HCT116 (cell line): ENCODE data around the gene TDRD12. TPM values are rescaled to one million over a fixed set of nuclear protein-coding genes. Genes with fewer than 3 reads are reported as not detected.

Experiments used
- ATAC-seq: fragments of 200-7000 bp; cut with Tn5 transposase; 2 replicates; pipeline ENCODE4 v1.9.1; 2020; ENCODE audit warnings: mild to moderate bottlenecking, moderate library complexity
- BruUV-seq: library from RNA; stranded (reverse); fragments of 400-500 nt; replicated peaks from 2 replicates; lab custom pipeline; 2021; lab: Mats Ljungman, UMichigan
- CTCF ChIA-PET: fragments of 300-600 bp; sonication (Branson Sonifier 250); formaldehyde crosslinking; loops from one replicate; lab custom pipeline; 2021; ENCODE audit warnings: antibody characterized with exemption; lab: Charles Lee
- POLR2A ChIA-PET: fragments of 300-600, 350-600 bp; sonication (Branson Sonifier 250); formaldehyde crosslinking; loops from one replicate; lab custom pipeline; 2021; ENCODE audit warnings: antibody characterized with exemption; lab: Charles Lee
- RAD21 ChIA-PET, 2 experiments: fragments of 300-600 bp; sonication (Branson Sonifier 250); formaldehyde crosslinking; loops; one replicate each; lab custom pipeline; 2023; ENCODE audit warnings: low total read pairs in 2 of 2; ENCODE audit not compliant: uncharacterized antibody in 2 of 2, unreplicated experiment in 2 of 2, low non-redundant PET in 1 of 2; lab: Charles Lee
- DNase-seq: peaks from one replicate; pipeline ENCODE4 v3.0.0-alpha.2; 2010; ENCODE audit warnings: low read depth, low spot score
- H2AFZ ChIP-seq: fragments of 200-600 bp; shearing (Covaris generic), sonication (generic); 2 replicates; pipeline ENCODE4 v1.6.1; 2017; ENCODE audit warnings: low read depth, mixed run types, mixed read lengths, antibody characterized with exemption, low read length; ENCODE audit not compliant: poor library complexity, severe bottlenecking
- H3K27ac ChIP-seq: 2 replicates; pipeline ENCODE4 v1.5.1; 2012; ENCODE audit warnings: low read depth, low read length
- H3K27me3 ChIP-seq: fragments of 200-600 bp; sonication (generic); 2 replicates; pipeline ENCODE4 v1.6.1; 2016; ENCODE audit warnings: mixed run types, low read length, mixed read lengths; ENCODE audit not compliant: insufficient read depth
- H3K36me3 ChIP-seq, 2 experiments: fragments of 200-500 bp in 1 of 2; fragments of 200-600 bp in 1 of 2; sonication (Bioruptor generic) in 1 of 2; sonication (generic) in 1 of 2; 2 replicates each; pipeline versions ENCODE4 v1.5.1 to v1.6.1; 2014 to 2016; ENCODE audit warnings: low read length in 2 of 2, inconsistent platforms in 1 of 2, mixed read lengths in 1 of 2, mixed run types in 1 of 2; ENCODE audit not compliant: insufficient read depth in 2 of 2, control insufficient read depth in 1 of 2
- H3K4me1 ChIP-seq, 2 experiments: fragments of 200-600 bp in 1 of 2; sonication (generic) in 1 of 2; 2 replicates each; pipeline versions ENCODE4 v1.5.1 to v1.6.1; 2012 to 2017; ENCODE audit warnings: low read length in 2 of 2, inconsistent platforms in 1 of 2, mild to moderate bottlenecking in 1 of 2, mixed read lengths in 1 of 2, mixed run types in 1 of 2, moderate library complexity in 1 of 2; ENCODE audit not compliant: insufficient read depth in 2 of 2, control insufficient read depth in 1 of 2
- H3K4me2 ChIP-seq: fragments of 200-600 bp; sonication (generic); 2 replicates; pipeline ENCODE4 v1.6.1; 2017; ENCODE audit warnings: mixed run types, low read length, mixed read lengths
- H3K4me3 ChIP-seq, 2 experiments: fragments of 200-600 bp in 1 of 2; sonication (generic) in 1 of 2; replicated peaks in 1 of 2; 2 replicates each; pipeline ENCODE4 v1.5.1; 2011 to 2016; ENCODE audit warnings: low read length in 2 of 2, control low read depth in 1 of 2, low read depth in 1 of 2, mild to moderate bottlenecking in 1 of 2, mixed read lengths in 1 of 2, mixed run types in 1 of 2
- H3K79me2 ChIP-seq: fragments of 200-600 bp; sonication (generic); 2 replicates; pipeline ENCODE4 v1.6.1; 2017; ENCODE audit warnings: mild to moderate bottlenecking, mixed run types, low read length, moderate library complexity, mixed read lengths; ENCODE audit not compliant: insufficient read depth
- H3K9ac ChIP-seq: fragments of 200-600 bp; sonication (generic); 2 replicates; pipeline ENCODE4 v1.6.1; 2016; ENCODE audit warnings: low read length, mixed read lengths
- H3K9me2 ChIP-seq: fragments of 200-600 bp; sonication (generic), shearing (Covaris generic); 2 replicates; pipeline ENCODE4 v1.6.1; 2017; ENCODE audit warnings: mixed run types, mild to moderate bottlenecking, moderate library complexity; ENCODE audit not compliant: insufficient read depth
- H3K9me3 ChIP-seq, 2 experiments: fragments of 200-500 bp in 1 of 2; fragments of 200-600 bp in 1 of 2; sonication (Bioruptor generic) in 1 of 2; sonication (generic) in 1 of 2; 2 replicates each; pipeline ENCODE4 v1.6.1; 2014 to 2017; ENCODE audit warnings: low read length in 2 of 2, mixed read lengths in 2 of 2, inconsistent platforms in 1 of 2, low read depth in 1 of 2, mild to moderate bottlenecking in 1 of 2, mixed run types in 1 of 2, moderate library complexity in 1 of 2; ENCODE audit not compliant: control insufficient read depth in 1 of 2, insufficient read depth in 1 of 2
- H4K20me1 ChIP-seq: fragments of 200-600 bp; sonication (generic), shearing (Covaris generic); 2 replicates; pipeline ENCODE4 v1.6.1; 2017; ENCODE audit warnings: mixed run types, mild to moderate bottlenecking, moderate library complexity; ENCODE audit not compliant: insufficient read depth
- ATF3 ChIP-seq: IDR thresholded peaks from 2 replicates; pipeline ENCODE4 v1.6.1; 2012
- CEBPB ChIP-seq: IDR thresholded peaks from 2 replicates; pipeline ENCODE4 v1.6.1; 2012; ENCODE audit warnings: low read depth
- CTCF ChIP-seq, 3 experiments: fragments of 200-600 bp in 1 of 3; sonication (generic) in 1 of 3; IDR thresholded peaks in 2 of 3; conservative IDR thresholded peaks in 1 of 3; 2 replicates each; pipeline ENCODE4 v1.5.1; 2012 to 2017; ENCODE audit warnings: low read depth in 2 of 3, low read length in 2 of 3, antibody characterized with exemption in 1 of 3, borderline replicate concordance in 1 of 3, control low read depth in 1 of 3, mild to moderate bottlenecking in 1 of 3, mixed read lengths in 1 of 3, mixed run types in 1 of 3, moderate library complexity in 1 of 3; ENCODE audit not compliant: insufficient read depth in 1 of 3
- EZH2 ChIP-seq: fragments of 200-600 bp; sonication (generic); IDR thresholded peaks from 2 replicates; pipeline ENCODE4 v1.6.1; 2017; ENCODE audit warnings: antibody characterized with exemption, mixed run types
- EZH2phosphoT487 ChIP-seq: fragments of 200-600 bp; IDR thresholded peaks from 2 replicates; pipeline ENCODE4 v1.6.1; 2018; ENCODE audit warnings: antibody characterized with exemption, borderline replicate concordance
- FOSL1 ChIP-seq: IDR thresholded peaks from 2 replicates; pipeline ENCODE4 v1.6.1; 2012; ENCODE audit warnings: low read depth
- JUND ChIP-seq: IDR thresholded peaks from 2 replicates; pipeline ENCODE4 v1.6.1; 2012
- POLR2A ChIP-seq: IDR thresholded peaks from 2 replicates; pipeline ENCODE4 v1.7.0; 2011; ENCODE audit warnings: borderline replicate concordance; ENCODE audit not compliant: insufficient read depth, insufficient read length; ENCODE audit errors: extremely low read depth
- RAD21 ChIP-seq: IDR thresholded peaks from 2 replicates; pipeline ENCODE4 v1.6.1; 2012; ENCODE audit warnings: low read depth, mild to moderate bottlenecking
- SP1 ChIP-seq: IDR thresholded peaks from 2 replicates; pipeline ENCODE4 v1.6.1; 2012; ENCODE audit warnings: low read depth
- SRF ChIP-seq: IDR thresholded peaks from 2 replicates; pipeline ENCODE4 v1.6.1; 2012; ENCODE audit warnings: low read depth
- TCF7L2 ChIP-seq: IDR thresholded peaks from 2 replicates; pipeline ENCODE4 v1.7.0; 2011; ENCODE audit warnings: borderline replicate concordance, inconsistent platforms; ENCODE audit not compliant: insufficient read depth, insufficient read length; ENCODE audit errors: extremely low read depth
- intact Hi-C: fragments of 100-400 bp; cut with micrococcal nuclease; formaldehyde crosslinking; loops from 2 replicates; pipeline ENCODE4 v1.10.0; 2022
- total RNA-seq: library from RNA; stranded (reverse); gene quantifications from one replicate; pipeline ENCODE4 v1.2.1, GENCODE V29; 2021; ENCODE audit not compliant: unreplicated experiment

The TDRD12 gene
- total RNA-seq, 1 experiment from 2014 or later = 0.30 TPM

GRCh38 chr19:32818536-32818935, 99.0 kb downstream of the TDRD12 start:
- Histone ChIP-seq H3K4me1 (no peaks in the 10 kb centered on the region), H3K79me2 (no peaks in the 10 kb centered on the region), H3K9ac (no peak overlapping the region), H3K9me3 (no peaks in the 10 kb centered on the region), H4K20me1 (no peaks in the 10 kb centered on the region), H3K4me2 (no peak overlapping the region), H3K27me3 (no peaks in the 10 kb centered on the region), H3K36me3 (no peaks in the 10 kb centered on the region), H3K4me3 (no peak overlapping the region), H3K27ac (no peak overlapping the region), H2AFZ (no peak overlapping the region), H3K9me2 (no peaks in the 10 kb centered on the region)
- ChIA-PET RAD21 (no interaction called here), POLR2A (no interaction called here), CTCF (no interaction called here)
- no peak for DNase-seq
- intact Hi-C loops = no loop called here
- BruUV-seq = no TSS peak
- no peak for ATAC-seq
- TF ChIP-seq EZH2 (no peak), SP1 (no peak), POLR2A (no peak), CTCF (IDR thresholded peaks at IDR 0.05 in 2 of 3, conservative IDR thresholded peaks at IDR 0.05 in 1 of 3; ENCODE audit: borderline replicate concordance in 1 of 3, insufficient read depth in 1 of 3, low read depth in 2 of 3, low read length in 2 of 3) (no peak), CEBPB (no peak), RAD21 (no peak), TCF7L2 (no peak), EZH2phosphoT487 (no peak), JUND (no peak), SRF (no peak), ATF3 (no peak), FOSL1 (no peak)
